HepG2 (cell line): ENCODE data around the gene RTF1. TPM values are rescaled to one million over a fixed set of nuclear protein-coding genes. Genes with fewer than 3 reads are reported as not detected.
A peak's percentile ranks its signal among the peaks of the same experiment; 100 is the strongest.

Experiments
- FOXA1 ChIP-seq, 2 experiments: fragments of 450-650 bp in 1 of 2; sonication (generic) in 1 of 2; formaldehyde crosslinking in 1 of 2; IDR thresholded peaks; 2 replicates each; pipeline versions ENCODE4 v1.4.0 to v1.6.1; 2016 to 2020; ENCODE audit warnings: missing genetic modification reagents in 1 of 2
- GZF1 ChIP-seq: sonication (generic); formaldehyde crosslinking; IDR thresholded peaks from 2 replicates; pipeline ENCODE4 v1.5.1; 2020; ENCODE audit warnings: mild to moderate bottlenecking, missing genetic modification reagents
- HOXA5 ChIP-seq: sonication (generic); formaldehyde crosslinking; IDR thresholded peaks from 2 replicates; pipeline ENCODE4 v1.4.0; 2020; ENCODE audit warnings: missing genetic modification reagents
- KDM3A ChIP-seq: IDR thresholded peaks from 2 replicates; pipeline ENCODE4 v1.6.1; 2018; ENCODE audit warnings: low read depth, missing compliant biosample characterization
- MED13 ChIP-seq: sonication (generic); formaldehyde crosslinking; IDR thresholded peaks from 2 replicates; pipeline ENCODE4 v1.5.0; 2020; ENCODE audit warnings: missing genetic modification reagents
- MTF2 ChIP-seq: sonication (generic); formaldehyde crosslinking; IDR thresholded peaks from 2 replicates; pipeline ENCODE4 v1.5.0; 2020; ENCODE audit warnings: missing genetic modification reagents, borderline replicate concordance
- MXD4 ChIP-seq: IDR thresholded peaks from 2 replicates; pipeline ENCODE4 v1.6.1; 2016; ENCODE audit warnings: mild to moderate bottlenecking, missing biosample characterization, missing genetic modification reagents
- PRPF4 ChIP-seq: fragments of 200-400 bp; formaldehyde crosslinking; IDR thresholded peaks from 2 replicates; pipeline ENCODE4 v1.6.1; 2016; ENCODE audit warnings: low read length, low read depth; ENCODE audit not compliant: poor library complexity, severe bottlenecking
- RAD21 ChIP-seq: fragments of 450-650 bp; formaldehyde crosslinking; IDR thresholded peaks from 2 replicates; pipeline ENCODE4 v1.5.0; 2020; ENCODE audit warnings: mild to moderate bottlenecking
- STAT5B ChIP-seq: sonication (generic); formaldehyde crosslinking; IDR thresholded peaks from 2 replicates; pipeline ENCODE4 v1.4.0; 2020; ENCODE audit warnings: missing genetic modification reagents
- TAF15 ChIP-seq: fragments of 200-400 bp; formaldehyde crosslinking; IDR thresholded peaks from one replicate; pipeline ENCODE4 v1.6.1; 2018; ENCODE audit warnings: mild to moderate bottlenecking, low read depth, low read length; ENCODE audit not compliant: poor library complexity, severe bottlenecking
- TSC22D2 ChIP-seq: sonication (generic); formaldehyde crosslinking; IDR thresholded peaks from 2 replicates; pipeline ENCODE4 v1.5.1; 2020; ENCODE audit warnings: missing genetic modification reagents, mild to moderate bottlenecking, borderline replicate concordance
- ZEB1 ChIP-seq: IDR thresholded peaks from 2 replicates; pipeline ENCODE4 v1.6.1; 2012; ENCODE audit warnings: mild to moderate bottlenecking, low read depth, inconsistent platforms; ENCODE audit not compliant: insufficient replicate concordance
- ZNF160 ChIP-seq: sonication (generic); formaldehyde crosslinking; IDR thresholded peaks from 2 replicates; pipeline ENCODE4 v1.8.0; 2022; ENCODE audit warnings: mild to moderate bottlenecking, inconsistent platforms, missing genetic modification reagents
- ZNF292 ChIP-seq: sonication (generic); formaldehyde crosslinking; IDR thresholded peaks from 2 replicates; pipeline ENCODE4 v1.8.1; 2022; ENCODE audit warnings: mild to moderate bottlenecking, low read depth, missing genetic modification reagents, borderline replicate concordance
- ZSCAN31 ChIP-seq: sonication (generic); formaldehyde crosslinking; IDR thresholded peaks from 2 replicates; pipeline ENCODE4 v1.5.0; 2020; ENCODE audit warnings: low read depth, mild to moderate bottlenecking, missing genetic modification reagents
- polyA plus RNA-seq, 8 experiments: library from polyadenylated mRNA; depleted of rRNA in 3 of 8; stranded (reverse) in 7 of 8; unstranded in 1 of 8; fragments of >200 nt; fragmentation: Illumina TruSeq in 4 of 8; extraction: Trizol in 4 of 8; gene quantifications; 2 replicates each; pipeline versions ENCODE4 v1.2.1 to v1.2.3, GENCODE V29; 2011 to 2016; ENCODE audit warnings: low read depth in 4 of 8, missing spikeins in 1 of 8, mixed read lengths in 1 of 8; ENCODE audit not compliant: insufficient read depth in 1 of 8
- total RNA-seq, 5 experiments: library from RNA; depleted of rRNA; stranded (reverse); fragments of >200 nt; fragmentation: Illumina TruSeq; extraction: Trizol; gene quantifications; 2 replicates each; pipeline ENCODE4 v1.2.3, GENCODE V29; 2016; ENCODE audit warnings: low read depth in 1 of 5
- TF ChIP-seq, protein P1 (sequence below): sonication (generic); formaldehyde crosslinking; IDR thresholded peaks from 2 replicates; pipeline ENCODE4 v1.4.0; 2020; ENCODE audit warnings: missing genetic modification reagents
- TF ChIP-seq, protein P2 (sequence below): sonication (generic); formaldehyde crosslinking; IDR thresholded peaks from 2 replicates; pipeline ENCODE4 v1.5.1; 2020; ENCODE audit warnings: mild to moderate bottlenecking, moderate library complexity, missing genetic modification reagents
- TF ChIP-seq, protein P3 (sequence below): sonication (generic); formaldehyde crosslinking; IDR thresholded peaks from 2 replicates; pipeline ENCODE4 v1.4.0; 2020; ENCODE audit warnings: missing genetic modification reagents, borderline replicate concordance

The RTF1 gene
- total and polyA plus RNA-seq, 2 of the 13 experiments (the other 11 are each of a cell fraction or from before 2014, with no cell fraction given) = 13.9 to 17.9 TPM

DNA sequence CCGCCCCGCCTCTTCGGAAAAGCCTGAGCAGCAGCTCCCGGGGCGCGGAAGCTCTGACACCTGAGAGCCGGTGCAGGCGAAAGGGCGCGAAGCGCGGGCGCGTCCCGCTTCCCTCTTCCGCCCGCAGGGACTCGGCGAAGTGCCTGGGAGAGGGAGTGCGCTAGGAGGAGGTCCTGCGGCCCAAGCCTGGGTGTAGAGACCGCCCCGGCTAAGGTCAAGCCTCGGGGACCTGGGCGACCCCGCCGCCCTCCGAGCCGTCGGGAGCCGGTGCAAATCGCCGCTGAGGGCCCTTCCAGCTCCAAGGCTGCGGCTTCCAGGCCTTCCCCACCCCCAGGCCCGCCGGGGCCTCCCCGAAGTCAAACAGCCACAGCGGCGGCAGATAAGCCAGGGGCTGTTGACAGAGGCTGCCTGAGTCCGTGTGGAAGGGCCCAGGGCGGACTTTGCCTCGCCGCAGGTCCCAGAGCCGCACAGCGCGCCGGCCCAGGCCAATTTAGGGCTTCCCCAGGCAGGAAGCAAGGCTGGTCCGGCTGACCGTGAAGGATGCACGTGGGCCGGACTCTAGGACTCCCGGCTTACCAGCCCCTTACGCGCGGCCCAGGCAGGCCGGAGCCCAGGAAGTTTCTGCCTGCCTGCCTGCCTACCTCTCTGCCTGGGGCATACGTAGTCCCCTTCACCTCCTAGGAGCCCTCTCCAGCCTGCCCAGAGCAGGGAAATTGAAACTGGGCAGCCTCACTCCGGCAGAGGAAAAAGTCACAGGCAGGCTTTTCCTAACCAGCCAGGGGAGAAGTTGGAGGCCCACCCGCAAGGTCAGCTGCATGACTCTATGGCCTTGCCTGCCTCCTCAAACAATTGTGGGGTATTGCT, 79.1 kb downstream of the RTF1 start (continued):
- TF ChIP-seq TSC22D2 (CRISPR knock-in tag) (0 out of 2 replicates have a peak, but pooled peaks have one; percentile 40), ZEB1 (peak; percentile 50), TAF15 (peak; percentile 40), ZSCAN31 (no peak), STAT5B (CRISPR knock-in tag) (no peak), MXD4 (CRISPR knock-in tag) (peak; percentile 95), ZNF160 (peak; percentile 86), ZNF292 (CRISPR knock-in tag) (peak; percentile 84), MTF2 (CRISPR knock-in tag) (no peak), KDM3A (CRISPR knock-in tag) (peak; percentile 92; the same call in 1 of the 2 replicates), HOXA5 (CRISPR knock-in tag) (no peak; the same call in 1 of the 2 replicates), GZF1 (CRISPR knock-in tag) (peak; percentile 77), MED13 (CRISPR knock-in tag) (peak; percentile 54; the same call in 1 of the 2 replicates), PRPF4 (no peak), FOXA1 (IDR thresholded peaks at IDR 0.05) (no peak), FOXA1 (CRISPR knock-in tag; IDR thresholded peaks at IDR 0.05) (peak; percentile 97), RAD21 (peak; percentile 62)
- TF ChIP-seq, protein P1, sequence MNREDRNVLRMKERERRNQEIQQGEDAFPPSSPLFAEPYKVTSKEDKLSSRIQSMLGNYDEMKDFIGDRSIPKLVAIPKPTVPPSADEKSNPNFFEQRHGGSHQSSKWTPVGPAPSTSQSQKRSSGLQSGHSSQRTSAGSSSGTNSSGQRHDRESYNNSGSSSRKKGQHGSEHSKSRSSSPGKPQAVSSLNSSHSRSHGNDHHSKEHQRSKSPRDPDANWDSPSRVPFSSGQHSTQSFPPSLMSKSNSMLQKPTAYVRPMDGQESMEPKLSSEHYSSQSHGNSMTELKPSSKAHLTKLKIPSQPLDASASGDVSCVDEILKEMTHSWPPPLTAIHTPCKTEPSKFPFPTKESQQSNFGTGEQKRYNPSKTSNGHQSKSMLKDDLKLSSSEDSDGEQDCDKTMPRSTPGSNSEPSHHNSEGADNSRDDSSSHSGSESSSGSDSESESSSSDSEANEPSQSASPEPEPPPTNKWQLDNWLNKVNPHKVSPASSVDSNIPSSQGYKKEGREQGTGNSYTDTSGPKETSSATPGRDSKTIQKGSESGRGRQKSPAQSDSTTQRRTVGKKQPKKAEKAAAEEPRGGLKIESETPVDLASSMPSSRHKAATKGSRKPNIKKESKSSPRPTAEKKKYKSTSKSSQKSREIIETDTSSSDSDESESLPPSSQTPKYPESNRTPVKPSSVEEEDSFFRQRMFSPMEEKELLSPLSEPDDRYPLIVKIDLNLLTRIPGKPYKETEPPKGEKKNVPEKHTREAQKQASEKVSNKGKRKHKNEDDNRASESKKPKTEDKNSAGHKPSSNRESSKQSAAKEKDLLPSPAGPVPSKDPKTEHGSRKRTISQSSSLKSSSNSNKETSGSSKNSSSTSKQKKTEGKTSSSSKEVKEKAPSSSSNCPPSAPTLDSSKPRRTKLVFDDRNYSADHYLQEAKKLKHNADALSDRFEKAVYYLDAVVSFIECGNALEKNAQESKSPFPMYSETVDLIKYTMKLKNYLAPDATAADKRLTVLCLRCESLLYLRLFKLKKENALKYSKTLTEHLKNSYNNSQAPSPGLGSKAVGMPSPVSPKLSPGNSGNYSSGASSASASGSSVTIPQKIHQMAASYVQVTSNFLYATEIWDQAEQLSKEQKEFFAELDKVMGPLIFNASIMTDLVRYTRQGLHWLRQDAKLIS (CRISPR knock-in tag) = peak; percentile 80; the same call in 1 of the 2 replicates
- TF ChIP-seq, protein P2, sequence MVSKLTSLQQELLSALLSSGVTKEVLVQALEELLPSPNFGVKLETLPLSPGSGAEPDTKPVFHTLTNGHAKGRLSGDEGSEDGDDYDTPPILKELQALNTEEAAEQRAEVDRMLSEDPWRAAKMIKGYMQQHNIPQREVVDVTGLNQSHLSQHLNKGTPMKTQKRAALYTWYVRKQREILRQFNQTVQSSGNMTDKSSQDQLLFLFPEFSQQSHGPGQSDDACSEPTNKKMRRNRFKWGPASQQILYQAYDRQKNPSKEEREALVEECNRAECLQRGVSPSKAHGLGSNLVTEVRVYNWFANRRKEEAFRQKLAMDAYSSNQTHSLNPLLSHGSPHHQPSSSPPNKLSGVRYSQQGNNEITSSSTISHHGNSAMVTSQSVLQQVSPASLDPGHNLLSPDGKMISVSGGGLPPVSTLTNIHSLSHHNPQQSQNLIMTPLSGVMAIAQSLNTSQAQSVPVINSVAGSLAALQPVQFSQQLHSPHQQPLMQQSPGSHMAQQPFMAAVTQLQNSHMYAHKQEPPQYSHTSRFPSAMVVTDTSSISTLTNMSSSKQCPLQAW (CRISPR knock-in tag) = peak; percentile 59
- TF ChIP-seq, protein P3, sequence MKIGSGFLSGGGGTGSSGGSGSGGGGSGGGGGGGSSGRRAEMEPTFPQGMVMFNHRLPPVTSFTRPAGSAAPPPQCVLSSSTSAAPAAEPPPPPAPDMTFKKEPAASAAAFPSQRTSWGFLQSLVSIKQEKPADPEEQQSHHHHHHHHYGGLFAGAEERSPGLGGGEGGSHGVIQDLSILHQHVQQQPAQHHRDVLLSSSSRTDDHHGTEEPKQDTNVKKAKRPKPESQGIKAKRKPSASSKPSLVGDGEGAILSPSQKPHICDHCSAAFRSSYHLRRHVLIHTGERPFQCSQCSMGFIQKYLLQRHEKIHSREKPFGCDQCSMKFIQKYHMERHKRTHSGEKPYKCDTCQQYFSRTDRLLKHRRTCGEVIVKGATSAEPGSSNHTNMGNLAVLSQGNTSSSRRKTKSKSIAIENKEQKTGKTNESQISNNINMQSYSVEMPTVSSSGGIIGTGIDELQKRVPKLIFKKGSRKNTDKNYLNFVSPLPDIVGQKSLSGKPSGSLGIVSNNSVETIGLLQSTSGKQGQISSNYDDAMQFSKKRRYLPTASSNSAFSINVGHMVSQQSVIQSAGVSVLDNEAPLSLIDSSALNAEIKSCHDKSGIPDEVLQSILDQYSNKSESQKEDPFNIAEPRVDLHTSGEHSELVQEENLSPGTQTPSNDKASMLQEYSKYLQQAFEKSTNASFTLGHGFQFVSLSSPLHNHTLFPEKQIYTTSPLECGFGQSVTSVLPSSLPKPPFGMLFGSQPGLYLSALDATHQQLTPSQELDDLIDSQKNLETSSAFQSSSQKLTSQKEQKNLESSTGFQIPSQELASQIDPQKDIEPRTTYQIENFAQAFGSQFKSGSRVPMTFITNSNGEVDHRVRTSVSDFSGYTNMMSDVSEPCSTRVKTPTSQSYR (CRISPR knock-in tag) = peak; percentile 83
